Activated CD4-positive, alpha-beta T cell treated with anti-CD3 and anti-CD28 coated beads, Interleukin-2, Interleukin-6, amounts not matched to agents 100 ng/mL and 50 ng/mL, durations not matched to agents 16 hours and 8 hours (primary cell): ENCODE measurements around the gene CDCA5.
"Not testable (repeated sequence)": the region's sequence is repeated elsewhere in the genome, so short reads cannot be mapped to it uniquely, and the experiment has no call there.

Source experiments
- DNase-seq: peaks from one replicate; pipeline ENCODE4 v3.0.0-alpha.2; 2020

Gene CDCA5

GRCh38 chr11:65118891-65119669 is 35.2 kb upstream of the CDCA5 start:
- DNase-seq = not testable (repeated sequence)

- no peak for DNase-seq
These were observed 34.4 kb upstream of the CDCA5 start for GRCh38 chr11:65118097-65118837.

- peak; percentile 100 for DNase-seq
These were observed 33.6 kb upstream of the CDCA5 start, which contains the start of gene ZNHIT2 for GRCh38 chr11:65117206-65118096. ZNHIT2 (minus strand) TSS chr11:65117701; CDS start chr11:65117653, 48 bp downstream.

- DNase-seq = peak; percentile 79
These were observed 32.7 kb upstream of the CDCA5 start for GRCh38 chr11:65116370-65117205.

GRCh38 chr11:65115361-65116082 is 31.7 kb upstream of the CDCA5 start:
- DNase-seq = no peak

- no peak for DNase-seq
These were observed 30.8 kb upstream of the CDCA5 start for GRCh38 chr11:65114538-65115171.

- DNase-seq = no peak
These were observed 30.0 kb upstream of the CDCA5 start for GRCh38 chr11:65113839-65114238.

- DNase-seq = no peak
These were observed 29.5 kb upstream of the CDCA5 start for GRCh38 chr11:65113361-65113756.

- DNase-seq = peak; percentile 84
These were observed 28.9 kb upstream of the CDCA5 start for GRCh38 chr11:65112546-65113360.

- peak; percentile 97 for DNase-seq
These were observed 28.1 kb upstream of the CDCA5 start, which contains the start of gene TM7SF2 for GRCh38 chr11:65111744-65112545. TM7SF2 (plus strand) TSS chr11:65111872; CDS start chr11:65112016, 144 bp downstream.

- no peak for DNase-seq
These were observed 27.4 kb upstream of the CDCA5 start for GRCh38 chr11:65111159-65111743.

- peak; percentile 96 for DNase-seq
These were observed 26.6 kb upstream of the CDCA5 start for GRCh38 chr11:65110354-65110861.

GRCh38 chr11:65109231-65110198 is 25.7 kb upstream of the CDCA5 start:
- no peak for DNase-seq

GRCh38 chr11:65108469-65109123 is 24.8 kb upstream of the CDCA5 start:
- DNase-seq = no peak

- DNase-seq = no peak
These were observed 24.1 kb upstream of the CDCA5 start for GRCh38 chr11:65107751-65108468.

- no peak for DNase-seq
These were observed 23.2 kb upstream of the CDCA5 start for GRCh38 chr11:65107078-65107477.
